ENCODE data around the gene NFYA. TPM values are rescaled to one million over a fixed set of nuclear protein-coding genes. Genes with fewer than 3 reads are reported as not detected.
"Not testable (repeated sequence)": the region's sequence is repeated elsewhere in the genome, so short reads cannot be mapped to it uniquely, and the experiment has no call there.

Gene NFYA
- polyA plus RNA-seq, 4 donors = 44.9 to 53.8 (median 50.0) TPM

DNA sequence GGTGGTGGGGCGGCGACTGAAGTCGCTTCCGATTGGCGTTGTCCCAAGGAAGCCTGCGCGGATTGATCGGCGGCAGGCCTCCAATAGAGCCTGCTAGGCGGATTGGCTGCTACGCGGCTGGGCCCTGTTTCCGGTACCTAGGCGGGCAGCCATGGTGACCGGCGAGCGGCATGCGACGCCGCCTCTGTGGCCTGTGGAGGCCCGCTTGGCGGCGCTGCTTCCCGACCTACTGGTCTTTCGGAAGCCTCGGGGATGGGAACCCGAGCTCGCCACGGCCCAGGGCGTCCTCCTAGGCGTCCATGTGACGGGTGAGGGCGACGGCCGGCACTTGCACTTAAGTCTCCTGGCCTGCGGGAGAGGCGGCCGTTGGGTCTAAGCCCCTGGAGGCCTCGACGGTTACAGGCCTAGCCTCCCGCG lies 28.1 kb downstream of the NFYA start:
- DNase-seq (ENCODE audit: low read depth in 4 of 4, low spot score in 3 of 4) = no peak

DNA sequence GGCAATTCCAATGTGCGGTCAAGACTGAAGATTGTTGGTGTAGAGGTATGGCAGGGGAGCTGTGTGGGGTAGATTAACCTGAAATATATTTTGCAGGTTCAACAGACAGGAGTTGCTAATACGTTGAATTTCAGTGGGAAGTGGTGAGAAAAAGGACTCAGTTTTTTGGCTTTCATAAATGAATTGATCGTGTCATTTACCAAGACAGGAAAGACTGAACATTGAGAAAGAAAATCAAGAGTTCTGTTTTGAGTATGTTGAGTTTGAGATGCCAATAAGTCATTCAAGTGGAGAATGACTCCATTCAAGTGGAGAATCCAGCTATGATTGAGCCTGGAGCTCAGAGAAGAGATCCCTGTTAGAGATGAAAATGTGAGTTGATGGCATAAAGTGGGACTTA lies 31.1 kb downstream of the NFYA start:
- no peak for DNase-seq (ENCODE audit: low read depth in 4 of 4, low spot score in 3 of 4)

DNA sequence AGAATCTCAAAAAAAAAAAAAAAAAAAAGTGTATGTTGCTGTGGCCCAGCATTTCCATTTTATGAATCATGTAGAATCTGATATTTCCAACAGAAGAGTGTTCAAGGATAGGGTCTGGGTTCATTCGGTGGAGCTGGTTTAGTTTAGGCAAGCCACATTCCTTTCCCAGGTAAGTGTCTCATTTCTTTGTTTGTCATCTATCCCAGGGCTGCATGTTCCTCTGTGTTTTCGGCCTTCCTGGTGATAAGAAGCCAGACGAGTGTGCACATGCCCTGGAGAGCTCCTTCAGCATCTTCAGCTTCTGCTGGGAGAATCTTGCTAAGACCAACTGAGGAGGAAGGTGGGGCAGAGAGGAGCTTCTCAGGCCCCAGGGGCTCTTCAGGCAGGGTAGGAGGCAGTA lies 38.2 kb downstream of the NFYA start:
- no peak for DNase-seq (ENCODE audit: low read depth in 4 of 4, low spot score in 3 of 4)

DNA sequence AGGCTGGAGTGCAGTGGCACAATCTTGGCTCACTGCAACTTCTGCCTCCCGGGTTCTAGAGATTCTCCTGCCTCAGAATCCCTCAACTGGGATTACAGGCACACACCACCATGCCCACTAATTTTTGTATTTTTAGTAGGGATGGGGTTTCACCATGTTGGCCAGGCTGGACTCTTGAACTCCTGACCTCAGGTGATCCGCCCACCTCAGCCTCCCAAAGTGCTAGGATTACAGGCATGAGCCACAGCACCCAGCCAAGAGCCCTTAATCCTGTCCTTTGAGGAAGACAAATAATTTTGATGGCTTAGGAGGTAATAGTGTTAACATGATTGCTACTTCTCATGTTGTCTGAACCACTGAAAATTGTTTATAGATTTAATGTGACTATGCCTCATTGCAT lies 42.3 kb downstream of the NFYA start:
- not testable (repeated sequence) for DNase-seq (ENCODE audit: low read depth in 4 of 4, low spot score in 3 of 4)

DNA sequence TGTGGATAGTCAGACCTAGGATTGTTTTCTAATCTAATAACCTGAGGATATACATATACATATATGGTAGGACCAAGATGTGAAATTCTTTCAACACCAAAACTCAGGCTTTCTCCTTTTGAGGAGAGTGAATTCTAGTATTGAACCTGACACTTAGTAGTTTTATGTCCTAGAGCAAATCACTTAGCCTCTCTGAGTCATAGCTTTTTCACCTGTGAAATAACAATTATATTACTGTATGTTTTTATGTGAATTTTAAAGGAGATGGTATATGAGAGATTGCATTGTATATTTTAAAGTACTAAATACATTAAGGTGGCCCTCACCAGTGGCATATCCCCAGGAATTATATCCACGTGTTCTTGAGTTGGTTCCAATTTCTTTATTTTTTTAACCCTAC lies 46.7 kb downstream of the NFYA start:
- DNase-seq (ENCODE audit: low read depth in 4 of 4, low spot score in 3 of 4) = no peak

DNA sequence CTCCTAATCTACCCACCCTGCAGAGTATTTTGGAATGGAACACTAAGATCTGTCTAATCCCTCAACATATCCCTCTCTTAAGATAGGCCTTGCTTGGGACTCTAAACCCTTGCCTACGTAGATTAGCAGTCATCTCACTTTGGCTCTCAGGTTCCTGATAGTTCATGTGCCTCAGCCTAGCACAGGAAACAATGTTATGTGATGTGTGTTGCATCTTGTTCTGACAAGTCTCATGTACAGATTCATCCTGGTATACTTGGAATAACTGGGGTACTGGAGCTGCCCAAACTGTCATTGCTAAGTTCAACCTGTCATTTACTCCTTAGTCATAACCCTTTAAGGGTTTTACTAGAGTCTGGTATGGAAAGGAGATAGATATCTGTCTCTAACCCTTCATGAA lies 47.3 kb downstream of the NFYA start:
- DNase-seq (ENCODE audit: low read depth in 4 of 4, low spot score in 3 of 4) = no peak

DNA sequence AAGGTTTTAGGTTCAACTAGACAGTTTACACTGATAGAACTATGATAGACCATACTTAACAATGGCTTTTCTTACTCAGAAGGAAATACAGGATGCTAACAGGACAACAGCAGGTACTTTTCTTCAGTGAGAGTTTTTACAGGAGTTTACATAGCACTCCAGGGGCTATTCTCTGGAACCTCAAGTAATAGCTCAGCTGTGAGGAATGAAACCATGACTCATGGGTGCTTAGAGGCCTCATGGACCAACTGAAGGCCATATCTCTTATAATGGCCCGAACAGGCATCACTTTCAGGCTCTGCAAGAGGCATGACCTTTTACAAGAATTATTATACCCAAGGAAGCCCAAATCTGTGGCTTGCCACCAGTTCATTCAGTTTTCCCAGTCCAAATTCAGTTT lies 49.6 kb downstream of the NFYA start:
- no peak for DNase-seq (ENCODE audit: low read depth in 4 of 4, low spot score in 3 of 4)

DNA sequence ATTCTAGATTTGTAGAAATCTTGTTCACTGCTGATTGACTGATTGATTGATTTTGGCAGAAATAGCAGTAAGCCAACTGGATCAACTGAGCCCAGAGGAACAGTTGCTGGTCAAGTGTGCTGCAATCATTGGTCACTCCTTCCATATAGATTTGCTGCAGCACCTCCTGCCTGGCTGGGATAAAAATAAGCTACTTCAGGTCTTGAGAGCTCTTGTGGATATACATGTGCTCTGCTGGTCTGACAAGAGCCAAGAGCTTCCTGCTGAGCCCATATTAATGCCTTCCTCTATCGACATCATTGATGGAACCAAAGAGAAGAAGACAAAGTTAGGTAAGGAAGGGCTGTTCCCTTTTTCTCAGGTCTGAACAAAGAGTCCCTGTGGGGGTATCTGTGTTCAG lies 50.1 kb downstream of the NFYA start:
- no peak for DNase-seq (ENCODE audit: low read depth in 4 of 4, low spot score in 3 of 4)

DNA sequence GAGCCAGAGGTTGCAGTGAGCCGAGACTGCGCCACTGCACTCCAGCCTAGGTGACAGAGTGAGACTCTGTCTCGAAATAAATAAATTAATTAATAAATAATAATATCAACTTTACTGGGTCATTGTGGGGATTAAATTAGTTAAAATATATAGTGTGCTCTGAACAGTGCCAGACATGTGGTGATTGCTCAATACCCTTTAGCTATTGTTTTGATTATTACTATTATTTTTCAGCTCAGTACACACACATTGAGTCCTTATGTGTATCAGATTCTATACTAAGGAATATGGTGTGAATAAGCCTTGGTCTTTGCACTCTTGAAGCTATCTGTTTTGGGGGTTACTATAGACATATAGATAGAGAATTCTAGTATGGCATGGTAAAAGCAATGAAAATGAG lies 52.5 kb downstream of the NFYA start:
- DNase-seq (ENCODE audit: low read depth in 4 of 4, low spot score in 3 of 4) = no peak

DNA sequence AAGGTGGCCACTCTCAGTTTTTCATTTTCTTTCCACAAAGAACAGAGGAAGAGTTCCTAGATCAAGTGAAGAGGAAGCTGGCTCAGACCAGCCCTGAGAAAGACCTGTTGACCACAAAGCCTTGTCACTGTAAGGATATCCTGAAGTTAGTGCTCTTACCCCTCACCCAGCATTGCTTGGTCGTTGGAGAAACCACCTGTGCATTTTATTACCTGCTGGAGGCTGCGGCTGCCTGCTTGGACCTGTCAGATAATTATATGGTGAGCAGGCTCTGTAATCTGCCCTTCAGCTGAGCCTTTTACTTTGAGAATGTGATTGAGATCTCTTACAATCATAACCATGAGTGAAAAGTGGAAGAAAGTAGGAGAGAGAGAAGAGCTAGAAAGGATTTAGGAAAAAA lies 59.5 kb downstream of the NFYA start:
- no peak for DNase-seq (ENCODE audit: low read depth in 4 of 4, low spot score in 3 of 4)

DNA sequence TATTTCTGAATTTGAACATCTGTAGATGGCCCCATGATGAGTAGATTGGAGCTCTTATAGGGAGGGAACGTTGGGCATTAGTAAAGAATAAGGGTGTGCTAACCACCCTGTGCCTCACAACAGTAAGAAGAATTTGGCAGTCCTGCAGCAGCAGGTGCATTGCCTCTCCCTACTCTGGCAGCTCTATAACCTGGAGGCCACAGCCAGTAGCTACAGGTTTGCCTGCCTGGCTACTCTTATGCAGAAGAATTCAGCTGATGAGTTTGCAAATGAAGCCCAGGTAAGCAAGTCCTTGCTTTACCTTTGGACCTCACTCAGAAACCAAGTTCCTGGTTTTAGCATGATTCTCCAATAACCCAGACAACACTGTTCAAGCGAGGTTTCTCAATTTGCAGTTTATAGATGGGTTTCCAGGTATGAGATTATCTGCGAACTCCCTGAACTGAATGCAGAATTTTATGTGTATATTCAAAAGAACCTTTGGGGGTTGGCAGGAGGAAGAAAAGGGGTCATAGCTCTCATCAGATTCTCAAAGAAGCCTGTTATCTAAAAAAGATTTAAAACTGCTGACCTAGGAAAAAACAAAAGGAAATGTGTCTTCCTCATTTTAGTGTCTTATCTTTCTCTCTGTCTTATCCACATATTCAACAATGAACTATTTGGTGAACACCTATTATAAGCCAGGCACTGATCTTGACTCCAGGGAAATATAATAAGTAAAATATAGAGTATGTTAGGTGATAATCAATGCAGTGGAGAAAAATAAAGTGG lies 62.5 kb downstream of the NFYA start:
- DNase-seq (ENCODE audit: low read depth in 4 of 4, low spot score in 3 of 4) = no peak

DNA sequence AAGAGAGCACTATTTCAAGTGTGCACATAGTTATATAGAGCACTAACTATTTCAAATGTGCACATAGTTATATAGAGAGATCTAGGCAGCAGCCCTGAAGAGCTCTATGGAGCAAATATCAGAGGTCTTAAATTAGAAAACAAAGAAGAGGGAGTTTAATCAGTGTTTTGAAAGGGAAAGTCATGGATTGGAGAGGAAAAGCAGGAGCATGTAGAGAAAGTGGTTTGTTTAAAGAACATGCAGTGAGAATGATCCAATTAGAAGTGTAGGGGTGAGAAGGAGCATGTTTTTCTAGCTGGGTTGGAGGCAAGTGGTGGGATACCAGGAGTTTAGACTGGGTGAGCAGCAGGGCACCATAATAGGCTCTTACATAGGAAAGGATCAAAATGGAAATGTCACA lies 64.1 kb downstream of the NFYA start:
- no peak for DNase-seq (ENCODE audit: low read depth in 4 of 4, low spot score in 3 of 4)

DNA sequence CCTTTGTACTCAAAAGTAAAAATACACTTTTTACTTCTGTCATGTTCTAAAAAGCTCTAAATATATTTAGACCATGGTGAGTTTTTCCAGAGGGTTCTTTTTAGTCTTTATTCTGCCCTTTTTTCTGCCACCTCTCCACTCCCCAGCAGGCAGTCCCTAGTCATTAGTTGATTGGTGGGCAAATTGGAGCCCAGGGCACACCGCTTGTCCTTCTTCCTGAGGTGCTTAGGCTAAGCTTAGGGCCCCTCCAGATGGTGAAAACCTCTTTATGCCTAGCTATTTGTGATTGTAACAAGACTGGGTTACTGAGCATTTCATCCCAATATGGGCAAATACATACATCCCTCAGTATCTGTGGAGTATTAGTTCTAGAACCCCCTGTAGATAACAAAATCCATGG lies 75.1 kb downstream of the NFYA start:
- no peak for DNase-seq (ENCODE audit: low read depth in 4 of 4, low spot score in 3 of 4)

Other genes with a start within 250 kb of the NFYA start
- gene UNC5CL, start 33.8 kb upstream of the NFYA start, polyA plus RNA-seq (ENCODE audit: insufficient read length in 4 of 4) = 1 to 10 TPM; 1.1 to 8.5 (median 6.1) TPM
- gene TSPO2, start 30.5 kb upstream of the NFYA start, polyA plus RNA-seq (ENCODE audit: insufficient read length in 4 of 4) = 1 to 10 TPM in 1 of 4 donors, under 1 TPM in 3; 0.39 to 2.1 (median 0.50) TPM
- gene APOBEC2, start 19.8 kb upstream of the NFYA start, polyA plus RNA-seq (ENCODE audit: insufficient read length in 4 of 4) = under 1 TPM in 3 of 4 donors, not detected in 1; 0.32 to 0.73 (median 0.34) TPM
- 10 to 100 TPM; 26.4 to 68.5 (median 59.1) TPM for gene OARD1, start 618 bp upstream of the NFYA start, polyA plus RNA-seq (ENCODE audit: insufficient read length in 4 of 4)
- 1 to 10 TPM in 2 of 4 donors, under 1 TPM in 2; 0.22 to 1.7 (median 0.70) TPM for gene TREML1, start 81.4 kb downstream of the NFYA start, polyA plus RNA-seq (ENCODE audit: insufficient read length in 4 of 4)
- gene TREM2, start 90.1 kb downstream of the NFYA start, polyA plus RNA-seq (ENCODE audit: insufficient read length in 4 of 4) = 1 to 10 TPM in 1 of 4 donors, under 1 TPM in 3; 0.26 to 1.4 (median 0.42) TPM
- gene TREML2, start 128.2 kb downstream of the NFYA start, polyA plus RNA-seq (ENCODE audit: insufficient read length in 4 of 4) = under 1 TPM in 3 of 4 donors, not detected in 1; 0.12 to 0.41 (median 0.14) TPM
- gene TREML4, start 155.4 kb downstream of the NFYA start, polyA plus RNA-seq (ENCODE audit: insufficient read length in 4 of 4) = not detected
- 1 to 10 TPM in 1 of 4 donors, under 1 TPM in 2, not detected in 1; 0.29 to 1.3 (median 0.34) TPM for gene TREM1, start 213.7 kb downstream of the NFYA start, polyA plus RNA-seq (ENCODE audit: insufficient read length in 4 of 4)